Measurements from ENCODE around the gene MIF.

Gene MIF

DNA sequence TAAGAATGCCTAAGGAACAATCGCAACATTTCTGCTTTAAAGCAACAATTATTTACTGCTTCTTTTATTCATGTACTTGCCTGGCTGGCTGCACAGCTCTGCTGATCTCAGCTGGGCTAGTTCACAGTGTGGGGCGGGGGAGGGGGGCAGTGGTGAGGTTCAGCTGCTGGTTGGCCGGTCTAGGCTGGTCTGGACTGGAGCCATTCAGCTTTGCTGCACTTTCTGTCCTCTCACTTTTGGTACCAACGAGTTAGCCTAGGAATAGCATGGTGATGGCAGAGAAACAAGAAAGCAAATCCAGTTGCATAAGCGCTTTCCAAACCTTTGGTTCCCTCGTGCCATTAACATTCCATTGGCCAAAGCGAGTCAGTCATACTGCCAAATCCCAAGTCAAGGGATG, 16.0 kb upstream of the MIF start:
- no peak overlapping the region for H3K4me3 ChIP-seq (ENCODE audit: low read depth, low read length)
- no peak for DNase-seq (ENCODE audit: low read depth)
- TF ChIP-seq, protein P1, sequence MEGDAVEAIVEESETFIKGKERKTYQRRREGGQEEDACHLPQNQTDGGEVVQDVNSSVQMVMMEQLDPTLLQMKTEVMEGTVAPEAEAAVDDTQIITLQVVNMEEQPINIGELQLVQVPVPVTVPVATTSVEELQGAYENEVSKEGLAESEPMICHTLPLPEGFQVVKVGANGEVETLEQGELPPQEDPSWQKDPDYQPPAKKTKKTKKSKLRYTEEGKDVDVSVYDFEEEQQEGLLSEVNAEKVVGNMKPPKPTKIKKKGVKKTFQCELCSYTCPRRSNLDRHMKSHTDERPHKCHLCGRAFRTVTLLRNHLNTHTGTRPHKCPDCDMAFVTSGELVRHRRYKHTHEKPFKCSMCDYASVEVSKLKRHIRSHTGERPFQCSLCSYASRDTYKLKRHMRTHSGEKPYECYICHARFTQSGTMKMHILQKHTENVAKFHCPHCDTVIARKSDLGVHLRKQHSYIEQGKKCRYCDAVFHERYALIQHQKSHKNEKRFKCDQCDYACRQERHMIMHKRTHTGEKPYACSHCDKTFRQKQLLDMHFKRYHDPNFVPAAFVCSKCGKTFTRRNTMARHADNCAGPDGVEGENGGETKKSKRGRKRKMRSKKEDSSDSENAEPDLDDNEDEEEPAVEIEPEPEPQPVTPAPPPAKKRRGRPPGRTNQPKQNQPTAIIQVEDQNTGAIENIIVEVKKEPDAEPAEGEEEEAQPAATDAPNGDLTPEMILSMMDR (IDR thresholded peaks at IDR 0.05; ENCODE audit: control insufficient read depth, extremely low read depth, insufficient read depth), result no peak

DNA sequence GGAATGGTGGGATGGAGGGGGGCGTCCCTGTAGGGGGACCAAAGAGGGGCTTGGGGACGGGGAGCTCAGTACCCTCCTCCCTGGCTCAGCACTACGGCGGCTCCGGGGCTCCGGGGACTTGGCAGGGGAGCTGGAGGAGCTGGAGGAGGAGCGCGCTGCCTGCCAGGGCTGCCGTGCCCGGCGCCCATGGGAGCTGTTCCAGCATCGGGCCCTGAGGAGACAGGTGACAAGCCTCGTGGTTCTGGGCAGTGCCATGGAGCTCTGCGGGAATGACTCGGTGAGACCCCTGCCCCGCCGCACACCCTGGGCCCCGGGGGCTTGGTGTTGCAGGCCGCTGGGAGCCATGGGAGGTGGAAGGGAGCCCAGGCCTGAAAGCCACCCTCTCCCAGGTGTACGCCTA, 11.8 kb upstream of the MIF start:
- H3K4me3 ChIP-seq (ENCODE audit: low read depth, low read length), result no peak overlapping the region
- TF ChIP-seq, protein P1 (IDR thresholded peaks at IDR 0.05; ENCODE audit: control insufficient read depth, extremely low read depth, insufficient read depth), result no peak
- DNase-seq (ENCODE audit: low read depth), result no peak

DNA sequence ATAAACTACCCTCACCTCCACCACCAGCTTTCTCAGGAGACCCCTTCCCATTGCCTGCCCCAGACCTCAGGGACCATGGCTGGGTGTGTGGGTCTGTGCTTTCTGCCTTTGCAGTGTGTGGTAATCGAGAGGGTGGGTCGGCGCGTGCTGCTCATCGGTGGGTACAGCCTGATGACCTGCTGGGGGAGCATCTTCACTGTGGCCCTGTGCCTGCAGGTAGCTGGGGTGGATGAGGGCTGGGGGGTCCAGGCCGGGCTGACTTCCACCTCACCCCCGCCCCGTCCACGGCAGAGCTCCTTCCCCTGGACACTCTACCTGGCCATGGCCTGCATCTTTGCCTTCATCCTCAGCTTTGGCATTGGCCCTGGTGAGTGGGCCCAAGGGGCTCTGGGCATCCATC, 10.5 kb upstream of the MIF start:
- TF ChIP-seq, protein P1 (IDR thresholded peaks at IDR 0.05; ENCODE audit: control insufficient read depth, extremely low read depth, insufficient read depth), result no peak
- no peak overlapping the region for H3K4me3 ChIP-seq (ENCODE audit: low read depth, low read length)
- no peak for DNase-seq (ENCODE audit: low read depth)

DNA sequence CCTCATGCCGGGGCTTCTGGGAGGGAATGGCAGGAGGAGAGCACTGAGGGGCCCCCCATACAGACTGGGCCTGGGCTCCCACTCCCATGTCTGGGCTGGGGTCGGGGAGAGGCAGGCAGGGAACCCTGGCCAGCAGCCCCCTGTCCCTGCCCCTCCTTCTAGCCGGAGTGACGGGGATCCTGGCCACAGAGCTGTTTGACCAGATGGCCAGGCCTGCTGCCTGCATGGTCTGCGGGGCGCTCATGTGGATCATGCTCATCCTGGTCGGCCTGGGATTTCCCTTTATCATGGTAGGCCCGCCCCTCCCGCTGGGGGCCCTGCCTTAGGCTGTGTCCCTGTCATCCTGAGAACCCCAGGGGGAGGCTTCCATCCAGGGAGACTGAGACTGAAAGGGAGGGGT, 10.0 kb upstream of the MIF start:
- H3K4me3 ChIP-seq (ENCODE audit: low read depth, low read length), result no peak overlapping the region
- DNase-seq (ENCODE audit: low read depth), result no peak
- TF ChIP-seq, protein P1 (IDR thresholded peaks at IDR 0.05; ENCODE audit: control insufficient read depth, extremely low read depth, insufficient read depth), result no peak

DNA sequence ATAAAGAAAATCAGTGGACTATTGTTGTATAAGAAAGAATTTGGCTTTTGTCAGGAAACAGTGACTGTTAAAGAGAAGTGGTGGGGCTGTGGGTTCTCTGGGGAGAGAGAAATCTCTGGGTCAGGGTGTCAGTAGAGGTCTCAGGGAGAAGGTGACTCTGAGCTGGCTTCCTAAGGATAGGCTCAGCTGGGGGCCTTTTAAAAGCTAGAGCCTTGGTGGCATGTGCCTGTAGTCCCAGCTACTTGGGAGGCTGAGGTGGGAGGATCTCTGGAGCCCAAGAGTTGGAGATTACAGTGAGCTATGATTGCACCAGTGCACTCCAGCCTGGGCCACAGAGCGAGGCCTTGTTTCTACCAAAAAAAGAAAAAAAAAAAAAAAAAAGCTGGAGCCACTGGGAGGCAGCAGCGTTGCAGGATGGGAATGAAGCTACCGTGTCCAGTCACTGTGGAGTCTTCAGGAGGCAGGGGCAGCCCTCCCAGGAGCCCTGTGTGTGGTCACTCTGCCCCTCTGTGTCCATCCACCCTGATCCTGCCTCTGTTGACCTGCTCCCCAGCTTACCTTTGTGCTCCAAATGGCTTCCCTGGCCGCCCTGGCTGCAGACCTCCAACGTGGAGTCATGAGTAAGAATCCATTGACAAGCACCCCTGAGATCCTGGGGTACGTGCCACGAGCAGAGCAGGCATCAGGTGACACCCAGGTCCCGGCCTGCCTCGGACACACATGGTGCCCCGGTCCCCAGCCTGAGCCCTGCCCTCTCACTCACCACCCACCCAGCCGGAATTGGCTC, 5.4 kb upstream of the MIF start:
- DNase-seq (ENCODE audit: low read depth), result no peak
- TF ChIP-seq, protein P1 (IDR thresholded peaks at IDR 0.05; ENCODE audit: control insufficient read depth, extremely low read depth, insufficient read depth), result 0 out of 2 replicates have a peak, but pooled peaks have one; percentile 9
- H3K4me3 ChIP-seq (ENCODE audit: low read depth, low read length), result no peak overlapping the region

DNA sequence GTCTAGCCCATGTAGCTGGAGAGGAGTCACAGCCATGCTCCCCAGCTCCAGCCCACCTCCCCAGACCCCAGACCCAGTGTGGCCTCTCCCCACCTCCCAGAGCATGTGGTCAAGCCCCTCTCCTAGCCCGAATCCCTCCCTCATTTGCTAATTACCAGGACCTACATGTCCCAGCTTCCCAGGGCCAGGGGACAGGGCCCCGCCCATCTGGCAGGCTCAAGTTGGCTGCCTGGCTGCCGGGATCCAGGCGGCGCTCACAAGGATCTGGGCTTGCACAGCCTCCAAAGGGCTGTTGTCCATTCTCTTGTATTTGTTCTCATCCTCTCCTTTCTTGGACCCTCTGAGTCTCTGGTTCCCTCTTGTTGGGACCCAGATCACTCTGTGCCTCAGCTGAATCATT, 4.6 kb upstream of the MIF start:
- no peak for DNase-seq (ENCODE audit: low read depth)
- no peak overlapping the region for H3K4me3 ChIP-seq (ENCODE audit: low read depth, low read length)
- TF ChIP-seq, protein P1 (IDR thresholded peaks at IDR 0.05; ENCODE audit: control insufficient read depth, extremely low read depth, insufficient read depth), result no peak

DNA sequence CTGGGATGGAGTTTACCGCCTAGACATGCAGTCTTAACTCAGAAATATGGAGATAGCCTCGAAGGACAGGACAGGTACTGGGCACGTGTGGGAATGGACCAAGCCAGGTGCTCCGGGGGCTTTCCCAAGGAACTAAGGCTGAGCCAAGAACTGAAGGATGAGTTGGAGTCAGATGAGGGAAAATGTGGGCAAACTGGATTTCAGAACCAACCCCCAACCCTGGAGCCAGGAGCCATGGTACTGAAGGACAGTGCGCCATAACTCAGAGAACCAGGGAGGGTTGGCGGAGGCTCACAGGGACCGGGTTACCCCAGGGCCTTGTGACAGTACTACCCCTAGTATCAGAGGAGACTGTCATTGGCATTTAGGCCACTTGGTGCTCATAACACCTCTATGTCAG, 2.5 kb upstream of the MIF start:
- DNase-seq (ENCODE audit: low read depth), result no peak
- no peak overlapping the region for H3K4me3 ChIP-seq (ENCODE audit: low read depth, low read length)
- TF ChIP-seq, protein P1 (IDR thresholded peaks at IDR 0.05; ENCODE audit: control insufficient read depth, extremely low read depth, insufficient read depth), result no peak
